Testis (tissue), 2 donors: ENCODE measurements around the gene COPZ1.

Experiments used
- CTCF ChIP-seq, 3 experiments: fragments of 450-650 bp in 2 of 3; fragments of 200-600 bp in 1 of 3; sonication (generic) in 1 of 3; IDR thresholded peaks; one replicate each; pipeline ENCODE4 v1.5.1; 2016 to 2019; ENCODE audit warnings: antibody characterized with exemption in 3 of 3, mild to moderate bottlenecking in 2 of 3, moderate library complexity in 1 of 3
- POLR2A ChIP-seq: fragments of 450-650 bp; IDR thresholded peaks from one replicate; pipeline ENCODE4 v1.6.1; 2017; ENCODE audit warnings: antibody characterized with exemption, mild to moderate bottlenecking, moderate library complexity

- TF ChIP-seq CTCF (IDR thresholded peaks at IDR 0.05) (no peak), POLR2A (no peak)
These were observed 24.7 kb upstream of the COPZ1 start for GRCh38 chr12:54300225-54300731.
